H9 (cell line): ENCODE data around the gene CCS. TPM values are rescaled to one million over a fixed set of nuclear protein-coding genes. Genes with fewer than 3 reads are reported as not detected.

Source experiments
- DNase-seq: peaks from one replicate; pipeline ENCODE4 v3.0.0-alpha.2; 2017
- H2AFZ ChIP-seq: one replicate; pipeline ENCODE4 v1.6.1; 2013; ENCODE audit warnings: mild to moderate bottlenecking, low read length, control low read depth, moderate library complexity
- H2AK5ac ChIP-seq: 2 replicates; pipeline ENCODE4 v1.6.1; 2013; ENCODE audit warnings: low read length, control low read depth, mixed read lengths; ENCODE audit not compliant: insufficient read length
- H2BK120ac ChIP-seq: one replicate; pipeline ENCODE4 v1.6.1; 2013; ENCODE audit warnings: low read depth, mild to moderate bottlenecking, low read length, control low read depth, inconsistent platforms; ENCODE audit not compliant: poor library complexity, severe bottlenecking
- H2BK12ac ChIP-seq: 2 replicates; pipeline ENCODE4 v1.6.1; 2013; ENCODE audit warnings: low read length, control low read depth, mixed read lengths, low read depth; ENCODE audit not compliant: insufficient read length
- H2BK15ac ChIP-seq: 2 replicates; pipeline ENCODE4 v1.6.1; 2013; ENCODE audit warnings: low read depth, low read length, control low read depth
- H2BK20ac ChIP-seq: one replicate; pipeline ENCODE4 v1.6.1; 2013; ENCODE audit warnings: low read depth, mild to moderate bottlenecking, low read length, control low read depth, inconsistent platforms; ENCODE audit not compliant: poor library complexity, severe bottlenecking
- H2BK5ac ChIP-seq: 2 replicates; pipeline ENCODE4 v1.6.1; 2013; ENCODE audit warnings: low read length, control low read depth, mixed read lengths; ENCODE audit not compliant: insufficient read length
- H3K14ac ChIP-seq: 2 replicates; pipeline ENCODE4 v1.6.1; 2013; ENCODE audit warnings: low read length, control low read depth; ENCODE audit not compliant: insufficient read depth
- H3K18ac ChIP-seq: 2 replicates; pipeline ENCODE4 v1.6.1; 2013; ENCODE audit warnings: low read depth, mild to moderate bottlenecking, mixed read lengths, low read length, control low read depth; ENCODE audit not compliant: insufficient read length
- H3K23ac ChIP-seq: 2 replicates; pipeline ENCODE4 v1.6.1; 2013; ENCODE audit warnings: low read length, control low read depth, mixed read lengths, low read depth; ENCODE audit not compliant: insufficient read length
- H3K23me2 ChIP-seq: 2 replicates; pipeline ENCODE4 v1.6.1; 2013; ENCODE audit warnings: low read depth, mild to moderate bottlenecking, mixed read lengths, low read length, control low read depth; ENCODE audit not compliant: insufficient read length, poor library complexity, severe bottlenecking
- H3K27ac ChIP-seq: 2 replicates; pipeline ENCODE4 v1.5.1; 2013; ENCODE audit warnings: low read length, control low read depth, mixed read lengths, low read depth; ENCODE audit not compliant: insufficient read length
- H3K27me3 ChIP-seq: 2 replicates; pipeline ENCODE4 v1.6.1; 2013; ENCODE audit warnings: low read length, control low read depth, inconsistent platforms; ENCODE audit not compliant: insufficient read depth
- H3K4ac ChIP-seq: 2 replicates; pipeline ENCODE4 v1.6.1; 2013; ENCODE audit warnings: low read depth, mild to moderate bottlenecking, control low read depth, inconsistent platforms, low read length, moderate library complexity
- H3K4me1 ChIP-seq: 2 replicates; pipeline ENCODE4 v1.6.1; 2013; ENCODE audit warnings: low read length, control low read depth, inconsistent platforms; ENCODE audit not compliant: insufficient read depth
- H3K4me2 ChIP-seq: 2 replicates; pipeline ENCODE4 v1.6.1; 2013; ENCODE audit warnings: low read length, control low read depth, mixed read lengths; ENCODE audit not compliant: insufficient read length, insufficient read depth
- H3K56ac ChIP-seq: 2 replicates; pipeline ENCODE4 v1.6.1; 2013; ENCODE audit warnings: low read depth, mild to moderate bottlenecking, mixed read lengths, low read length, control low read depth; ENCODE audit not compliant: insufficient read length
- H3K79me1 ChIP-seq: 2 replicates; pipeline ENCODE4 v1.6.1; 2013; ENCODE audit warnings: low read depth, mild to moderate bottlenecking, moderate library complexity, low read length, control low read depth, inconsistent platforms; ENCODE audit not compliant: insufficient read depth, poor library complexity, severe bottlenecking
- H3K79me2 ChIP-seq: 2 replicates; pipeline ENCODE4 v1.6.1; 2013; ENCODE audit warnings: low read length, control low read depth, inconsistent platforms; ENCODE audit not compliant: insufficient read depth
- H3K9ac ChIP-seq: 2 replicates; pipeline ENCODE4 v1.6.1; 2013; ENCODE audit warnings: low read length, control low read depth, mixed read lengths; ENCODE audit not compliant: insufficient read length; ENCODE audit errors: extremely low read depth
- H3K9me3 ChIP-seq: one replicate; pipeline ENCODE4 v1.6.1; 2013; ENCODE audit warnings: low read depth, low read length, inconsistent platforms; ENCODE audit not compliant: control insufficient read depth
- H3T11ph ChIP-seq: one replicate; pipeline ENCODE4 v1.6.1; 2013; ENCODE audit warnings: mild to moderate bottlenecking, low read length, control low read depth, inconsistent platforms
- H4K20me1 ChIP-seq: one replicate; pipeline ENCODE4 v1.6.1; 2013; ENCODE audit not compliant: control insufficient read depth, insufficient read length, insufficient read depth
- H4K5ac ChIP-seq: 2 replicates; pipeline ENCODE4 v1.6.1; 2013; ENCODE audit warnings: low read depth, mild to moderate bottlenecking, mixed read lengths, low read length, control low read depth; ENCODE audit not compliant: insufficient read length
- H4K8ac ChIP-seq: replicated peaks from 2 replicates; pipeline ENCODE4 v1.6.1; 2013; ENCODE audit warnings: low read length, control low read depth, mixed read lengths, low read depth; ENCODE audit not compliant: insufficient read length
- H4K91ac ChIP-seq: 2 replicates; pipeline ENCODE4 v1.6.1; 2013; ENCODE audit warnings: low read depth, mild to moderate bottlenecking, moderate library complexity, mixed read lengths, low read length, control low read depth; ENCODE audit not compliant: insufficient read length
- H3K27ac Mint-ChIP-seq, 3 experiments: 2 replicates in 2 of 3; 3 replicates in 1 of 3; pipeline ENCODE4 v1.8.0; 2020 to 2021; ENCODE audit warnings: mixed read lengths in 3 of 3, mild to moderate bottlenecking in 1 of 3, moderate library complexity in 1 of 3
- H3K27me3 Mint-ChIP-seq: 2 replicates; pipeline ENCODE4 v1.8.0; 2021; ENCODE audit warnings: low read depth, mild to moderate bottlenecking, moderate library complexity, mixed read lengths
- H3K36me3 Mint-ChIP-seq, 3 experiments: 2 replicates in 2 of 3; 3 replicates in 1 of 3; pipeline ENCODE4 v1.8.0; 2020 to 2021; ENCODE audit warnings: low read depth in 3 of 3, mixed read lengths in 3 of 3; ENCODE audit not compliant: insufficient read depth in 1 of 3
- H3K4me1 Mint-ChIP-seq, 2 experiments: 2 replicates each; pipeline ENCODE4 v1.8.0; 2020; ENCODE audit warnings: mixed read lengths in 2 of 2
- H3K4me3 Mint-ChIP-seq, 2 experiments: 2 replicates in 1 of 2; 3 replicates in 1 of 2; pipeline ENCODE4 v1.8.0; 2020 to 2021; ENCODE audit warnings: mild to moderate bottlenecking in 2 of 2, mixed read lengths in 2 of 2, moderate library complexity in 1 of 2
- H3K9me3 Mint-ChIP-seq, 2 experiments: 2 replicates in 1 of 2; 3 replicates in 1 of 2; pipeline ENCODE4 v1.8.0; 2020; ENCODE audit warnings: mild to moderate bottlenecking in 2 of 2, mixed read lengths in 2 of 2, moderate library complexity in 1 of 2
- WGBS: extraction: QIAGEN DNeasy Blood & Tissue Kit; methylation state at CpG from one replicate; pipeline ENCODE4 v1.1.7; 2013; ENCODE audit warnings: missing lambda C conversion rate, low lambda C conversion rate, mixed read lengths; ENCODE audit not compliant: insufficient read length; ENCODE audit errors: extremely low coverage; 5-methylcytosine and 5-hydroxymethylcytosine counted together
- total RNA-seq: library from RNA; stranded (reverse); gene quantifications from 2 replicates; pipeline ENCODE4 v1.2.1, GENCODE V29; 2021
- TF ChIP-seq, protein P1 (sequence below): fragments of 200-600 bp; sonication (generic); conservative IDR thresholded peaks from 3 replicates; pipeline ENCODE4 v1.8.0; 2021; ENCODE audit warnings: antibody characterized with exemption, mild to moderate bottlenecking

CCS gene
- total RNA-seq, 1 experiment from 2014 or later = 61.1 TPM

DNA sequence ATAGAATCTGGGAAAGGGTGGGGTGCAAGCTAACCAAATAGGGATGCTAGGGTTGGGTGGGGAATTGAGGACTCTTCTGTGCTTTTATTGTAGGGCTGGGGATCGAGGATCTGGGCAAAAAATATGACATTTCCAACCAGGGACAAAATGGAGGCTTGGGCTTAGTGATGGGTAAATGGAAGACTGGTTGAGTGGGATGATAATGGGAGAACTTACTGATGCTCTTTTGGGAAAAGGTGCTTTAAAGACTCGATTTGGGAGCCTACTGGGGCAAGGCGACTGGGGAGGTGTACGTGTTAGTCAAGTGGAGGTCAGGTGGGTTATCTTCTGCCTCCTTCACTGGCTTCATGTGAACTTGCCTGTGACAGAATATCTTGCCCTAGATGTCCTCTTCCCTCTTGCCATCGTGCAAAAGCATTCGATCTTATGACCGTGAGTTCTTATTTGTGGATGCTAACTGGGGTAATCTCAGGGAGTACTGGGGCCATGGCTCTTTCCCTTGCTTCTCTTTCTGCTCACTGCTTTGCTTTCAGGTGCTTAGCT is 35.1 kb downstream of the CCS start:
- H3K56ac ChIP-seq = no peak overlapping the region
- H2BK12ac ChIP-seq = no peak overlapping the region
- H3K79me2 ChIP-seq = peaks cover 49% of the 10 kb centered on the region; the same call in 1 of the 2 replicates
- no peak overlapping the region for H2AFZ ChIP-seq
- H3K14ac ChIP-seq = no peak overlapping the region
- no peak overlapping the region for H2BK120ac ChIP-seq
- H2BK15ac ChIP-seq = no peak overlapping the region
- H3T11ph ChIP-seq = no peak overlapping the region
- Mint-ChIP-seq H3K4me3 (no peak overlapping the region), H3K36me3 (peaks cover 62 to 87% (median 83%) of the 10 kb centered on the region in 3 experiments), H3K27ac (peak overlapping the region in 2 of 3 experiments; percentile 5 to 71; a peak in 3 of 7 replicates), H3K9me3 (no peaks in the 10 kb centered on the region; a peak in 1 of 5 replicates), H3K4me1 (peaks cover 0 to 4% of the 10 kb centered on the region in 2 experiments; a peak in 2 of 4 replicates), H3K27me3 (no peaks in the 10 kb centered on the region)
- peaks cover 2% of the 10 kb centered on the region for H4K20me1 ChIP-seq
- H2AK5ac ChIP-seq = no peak overlapping the region
- no peak overlapping the region for H3K4ac ChIP-seq
- no peak overlapping the region for H4K8ac ChIP-seq
- WGBS = no CpG with 5 or more reads among the region's 7 CpGs
- no peak overlapping the region for H3K9ac ChIP-seq
- no peak for DNase-seq
- H3K27me3 ChIP-seq = no peaks in the 10 kb centered on the region
- H2BK5ac ChIP-seq = no peak overlapping the region
- H3K9me3 ChIP-seq = no peaks in the 10 kb centered on the region
- no peak overlapping the region for H4K5ac ChIP-seq
- no peaks in the 10 kb centered on the region for H3K23me2 ChIP-seq
- no peak overlapping the region for H2BK20ac ChIP-seq
- TF ChIP-seq, protein P1, sequence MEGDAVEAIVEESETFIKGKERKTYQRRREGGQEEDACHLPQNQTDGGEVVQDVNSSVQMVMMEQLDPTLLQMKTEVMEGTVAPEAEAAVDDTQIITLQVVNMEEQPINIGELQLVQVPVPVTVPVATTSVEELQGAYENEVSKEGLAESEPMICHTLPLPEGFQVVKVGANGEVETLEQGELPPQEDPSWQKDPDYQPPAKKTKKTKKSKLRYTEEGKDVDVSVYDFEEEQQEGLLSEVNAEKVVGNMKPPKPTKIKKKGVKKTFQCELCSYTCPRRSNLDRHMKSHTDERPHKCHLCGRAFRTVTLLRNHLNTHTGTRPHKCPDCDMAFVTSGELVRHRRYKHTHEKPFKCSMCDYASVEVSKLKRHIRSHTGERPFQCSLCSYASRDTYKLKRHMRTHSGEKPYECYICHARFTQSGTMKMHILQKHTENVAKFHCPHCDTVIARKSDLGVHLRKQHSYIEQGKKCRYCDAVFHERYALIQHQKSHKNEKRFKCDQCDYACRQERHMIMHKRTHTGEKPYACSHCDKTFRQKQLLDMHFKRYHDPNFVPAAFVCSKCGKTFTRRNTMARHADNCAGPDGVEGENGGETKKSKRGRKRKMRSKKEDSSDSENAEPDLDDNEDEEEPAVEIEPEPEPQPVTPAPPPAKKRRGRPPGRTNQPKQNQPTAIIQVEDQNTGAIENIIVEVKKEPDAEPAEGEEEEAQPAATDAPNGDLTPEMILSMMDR = no peak
- no peak overlapping the region for H3K23ac ChIP-seq
- H3K4me1 ChIP-seq = no peaks in the 10 kb centered on the region
- no peak overlapping the region for H4K91ac ChIP-seq
- H3K79me1 ChIP-seq = peaks cover 12% of the 10 kb centered on the region
- H3K4me2 ChIP-seq = no peak overlapping the region
- H3K27ac ChIP-seq = no peak overlapping the region
- no peak overlapping the region for H3K18ac ChIP-seq
